Hepatocyte (in vitro differentiated cells): ENCODE results near the gene FN1. TPM values are rescaled to one million over a fixed set of nuclear protein-coding genes. Genes with fewer than 3 reads are reported as not detected.

Experiments used
- DNase-seq: peaks from one replicate; pipeline ENCODE4 v3.0.0-alpha.2; 2016; ENCODE audit warnings: low spot score
- H2AFZ ChIP-seq: fragments of 200-600 bp; sonication (generic); 2 replicates; pipeline ENCODE4 v1.6.0; 2016; ENCODE audit warnings: antibody characterized with exemption, mild to moderate bottlenecking
- H3K27ac ChIP-seq: fragments of 200-600 bp; sonication (generic); 2 replicates; pipeline ENCODE4 v1.5.1; 2016; ENCODE audit warnings: mild to moderate bottlenecking
- H3K27me3 ChIP-seq: fragments of 200-600 bp; sonication (generic); 2 replicates; pipeline ENCODE4 v1.6.1; 2016
- H3K36me3 ChIP-seq: fragments of 200-600 bp; sonication (generic); replicated peaks from 2 replicates; pipeline ENCODE4 v1.5.1; 2016; ENCODE audit warnings: low read depth; ENCODE audit not compliant: insufficient read depth
- H3K4me1 ChIP-seq: fragments of 200-600 bp; sonication (generic); 2 replicates; pipeline ENCODE4 v1.5.1; 2016; ENCODE audit warnings: mild to moderate bottlenecking, moderate library complexity; ENCODE audit not compliant: insufficient read depth
- H3K4me2 ChIP-seq: fragments of 200-600 bp; sonication (generic); 2 replicates; pipeline ENCODE4 v1.6.0; 2016
- H3K4me3 ChIP-seq: fragments of 200-600 bp; sonication (generic); 2 replicates; pipeline ENCODE4 v1.5.1; 2016; ENCODE audit warnings: mild to moderate bottlenecking
- H3K79me2 ChIP-seq: fragments of 200-600 bp; sonication (generic); 2 replicates; pipeline ENCODE4 v1.6.0; 2017; ENCODE audit warnings: mild to moderate bottlenecking
- H3K9me2 ChIP-seq: fragments of 200-600 bp; sonication (generic); replicated peaks from 2 replicates; pipeline ENCODE4 v1.6.0; 2017; ENCODE audit warnings: mild to moderate bottlenecking; ENCODE audit not compliant: insufficient read depth
- H3K9me3 ChIP-seq: fragments of 200-600 bp; sonication (generic); 2 replicates; pipeline ENCODE4 v1.5.1; 2016; ENCODE audit warnings: low read depth, mild to moderate bottlenecking
- H4K20me1 ChIP-seq: fragments of 200-600 bp; sonication (generic); 2 replicates; pipeline ENCODE4 v1.6.0; 2016; ENCODE audit warnings: mild to moderate bottlenecking; ENCODE audit not compliant: insufficient read depth, poor library complexity, severe bottlenecking
- EZH2 ChIP-seq: fragments of 200-600 bp; sonication (generic); IDR thresholded peaks from 2 replicates; pipeline ENCODE4 v1.6.1; 2016; ENCODE audit warnings: antibody characterized with exemption, mild to moderate bottlenecking, borderline replicate concordance
- EZH2phosphoT487 ChIP-seq: fragments of 200-600 bp; sonication (generic); IDR thresholded peaks from one replicate; pipeline ENCODE4 v1.6.1; 2018; ENCODE audit warnings: antibody characterized with exemption, mild to moderate bottlenecking, low read depth, moderate library complexity; ENCODE audit not compliant: unreplicated experiment, severe bottlenecking
- WGBS: methylation state at CpG from one replicate; pipeline ENCODE4 v1.1.6; 2016; ENCODE audit warnings: low lambda C conversion rate; ENCODE audit errors: missing lambda C conversion rate; 5-methylcytosine and 5-hydroxymethylcytosine counted together
- polyA plus RNA-seq: library from polyadenylated mRNA; unstranded; fragments of >200 nt; fragmentation: Nextera tagmentation; extraction: Ambion mirVana; gene quantifications from 2 replicates; pipeline ENCODE4 v1.2.1, GENCODE V29; 2016
- total RNA-seq: library from RNA; depleted of rRNA; stranded (reverse); fragments of >200 nt; gene quantifications from 2 replicates; pipeline ENCODE4 v1.2.3, GENCODE V29; 2014
- TF ChIP-seq, protein P1 (sequence below): fragments of 200-600 bp; sonication (generic); IDR thresholded peaks from 2 replicates; pipeline ENCODE4 v1.5.1; 2016; ENCODE audit warnings: antibody characterized with exemption, mild to moderate bottlenecking; ENCODE audit not compliant: poor library complexity

Gene FN1
- total and polyA plus RNA-seq, 2 experiments from 2014 or later, result 1,650 to 3,020 TPM

DNA sequence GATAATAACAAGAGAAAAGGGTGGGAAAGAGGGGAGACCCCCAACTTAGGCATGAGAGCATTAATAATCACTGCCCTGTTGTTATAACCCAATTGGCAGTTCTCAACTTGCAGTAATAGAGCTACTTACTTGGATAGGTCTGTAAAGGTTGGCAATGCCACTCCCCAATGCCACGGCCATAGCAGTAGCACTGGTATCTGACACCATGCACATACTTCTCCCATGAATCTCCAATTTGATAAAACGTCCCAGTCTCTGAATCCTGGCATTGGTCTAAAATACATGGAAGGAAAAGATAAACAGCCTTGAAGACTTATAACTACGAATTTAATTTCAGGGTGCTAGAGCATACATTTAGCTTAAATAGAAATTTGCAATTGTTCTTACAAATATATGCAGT is 16.8 kb downstream of the FN1 start:
- DNase-seq, result no peak
- Histone ChIP-seq H3K27me3 (no peaks in the 10 kb centered on the region), H3K4me1 (peaks cover 72% of the 10 kb centered on the region), H3K79me2 (peaks cover 6% of the 10 kb centered on the region), H4K20me1 (no peaks in the 10 kb centered on the region), H3K27ac (peak overlapping the region; percentile 75), H3K9me2 (no peaks in the 10 kb centered on the region), H2AFZ (no peak overlapping the region), H3K4me3 (no peak overlapping the region), H3K9me3 (no peaks in the 10 kb centered on the region), H3K4me2 (no peak overlapping the region), H3K36me3 (no peaks in the 10 kb centered on the region)
- TF ChIP-seq EZH2phosphoT487, result no peak
- TF ChIP-seq, protein P1, sequence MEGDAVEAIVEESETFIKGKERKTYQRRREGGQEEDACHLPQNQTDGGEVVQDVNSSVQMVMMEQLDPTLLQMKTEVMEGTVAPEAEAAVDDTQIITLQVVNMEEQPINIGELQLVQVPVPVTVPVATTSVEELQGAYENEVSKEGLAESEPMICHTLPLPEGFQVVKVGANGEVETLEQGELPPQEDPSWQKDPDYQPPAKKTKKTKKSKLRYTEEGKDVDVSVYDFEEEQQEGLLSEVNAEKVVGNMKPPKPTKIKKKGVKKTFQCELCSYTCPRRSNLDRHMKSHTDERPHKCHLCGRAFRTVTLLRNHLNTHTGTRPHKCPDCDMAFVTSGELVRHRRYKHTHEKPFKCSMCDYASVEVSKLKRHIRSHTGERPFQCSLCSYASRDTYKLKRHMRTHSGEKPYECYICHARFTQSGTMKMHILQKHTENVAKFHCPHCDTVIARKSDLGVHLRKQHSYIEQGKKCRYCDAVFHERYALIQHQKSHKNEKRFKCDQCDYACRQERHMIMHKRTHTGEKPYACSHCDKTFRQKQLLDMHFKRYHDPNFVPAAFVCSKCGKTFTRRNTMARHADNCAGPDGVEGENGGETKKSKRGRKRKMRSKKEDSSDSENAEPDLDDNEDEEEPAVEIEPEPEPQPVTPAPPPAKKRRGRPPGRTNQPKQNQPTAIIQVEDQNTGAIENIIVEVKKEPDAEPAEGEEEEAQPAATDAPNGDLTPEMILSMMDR, result no peak
- no peak for TF ChIP-seq EZH2
- WGBS, result 81% methylated on average over 3 of the region's 3 CpGs

DNA sequence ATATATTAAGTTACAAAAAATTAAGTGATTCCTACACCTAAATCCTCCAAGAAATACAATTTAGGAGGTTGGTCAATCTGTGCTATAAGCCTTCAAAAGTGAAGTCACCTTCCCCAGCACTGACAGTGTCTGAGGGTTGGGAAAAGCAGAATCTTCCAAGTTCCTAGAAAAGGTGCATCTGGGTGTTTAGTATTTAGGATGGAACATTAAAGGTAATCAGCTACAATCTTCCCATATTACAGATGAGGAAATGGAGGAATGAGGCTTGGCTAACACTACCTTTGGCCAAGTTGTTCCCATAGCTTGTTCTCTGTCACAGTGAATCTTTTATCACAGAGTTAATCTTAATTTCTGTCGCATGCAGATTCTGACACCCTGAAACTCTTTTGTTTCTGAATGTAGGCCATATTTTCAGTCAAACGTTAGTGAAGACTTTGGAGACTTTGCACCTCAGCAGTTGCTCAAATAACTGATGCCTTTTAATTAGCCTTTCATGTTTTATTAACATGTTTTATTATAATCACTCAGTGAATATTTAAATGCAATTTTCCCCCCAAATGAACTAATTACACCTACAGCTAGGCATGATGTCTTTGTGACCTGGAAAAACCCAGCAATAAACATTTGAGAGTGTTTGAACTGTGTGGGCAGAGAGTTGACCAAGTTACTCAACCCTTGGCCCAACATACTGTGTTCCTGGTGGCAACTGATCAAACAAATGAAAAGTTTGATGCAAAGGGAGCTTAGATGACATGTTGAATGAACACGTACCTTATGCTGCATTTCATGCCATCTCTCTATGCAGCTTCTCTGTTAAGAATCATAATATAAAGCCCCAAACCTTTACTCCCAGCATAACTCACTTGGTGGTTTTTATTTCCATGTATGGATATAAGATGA is 17.6 kb downstream of the FN1 start:
- TF ChIP-seq, protein P1, result no peak
- TF ChIP-seq EZH2phosphoT487 (no peak), EZH2 (no peak)
- no peak overlapping the region for H3K4me3 ChIP-seq
- peaks cover 11% of the 10 kb centered on the region for H3K79me2 ChIP-seq
- no peak overlapping the region for H2AFZ ChIP-seq
- H3K36me3 ChIP-seq, result no peaks in the 10 kb centered on the region
- H3K4me1 ChIP-seq, result peaks cover 72% of the 10 kb centered on the region
- peak overlapping the region; percentile 28 for H3K4me2 ChIP-seq
- H3K27me3 ChIP-seq, result no peaks in the 10 kb centered on the region
- H3K9me3 ChIP-seq, result no peaks in the 10 kb centered on the region
- DNase-seq, result no peak
- H3K9me2 ChIP-seq, result no peaks in the 10 kb centered on the region
- 66% methylated on average over 3 of the region's 3 CpGs for WGBS
- H4K20me1 ChIP-seq, result no peaks in the 10 kb centered on the region
- H3K27ac ChIP-seq, result peak overlapping the region; percentile 75

DNA sequence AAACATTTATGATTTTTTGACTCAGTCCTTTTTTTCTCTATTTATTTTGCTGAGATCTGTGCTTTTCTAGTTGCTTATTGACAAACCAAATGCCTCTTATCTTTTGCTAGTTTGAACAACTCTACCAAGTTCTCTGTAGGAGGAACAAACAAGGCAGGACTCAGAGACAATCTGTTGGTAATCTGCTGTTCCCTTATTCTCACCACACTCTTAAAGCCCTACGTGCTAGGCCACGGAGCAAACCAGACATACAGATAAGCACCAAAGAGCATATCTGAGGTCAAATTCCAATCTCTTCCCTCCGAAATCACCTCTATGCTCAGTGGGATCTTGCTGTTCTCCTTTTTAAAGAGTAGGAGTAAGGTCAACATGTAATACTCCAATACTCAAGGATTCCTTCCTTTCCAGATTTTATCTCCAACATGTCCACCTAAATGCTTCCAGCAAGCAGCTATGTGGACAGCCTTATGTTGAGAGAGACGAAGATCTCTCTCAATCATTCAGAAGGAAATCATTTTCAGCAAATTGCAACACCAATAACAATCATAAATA is 18.4 kb downstream of the FN1 start:
- Histone ChIP-seq H3K4me2 (peak overlapping the region; percentile 28), H3K27me3 (no peaks in the 10 kb centered on the region), H3K4me1 (peaks cover 71% of the 10 kb centered on the region), H3K27ac (peak overlapping the region; percentile 75), H3K4me3 (no peak overlapping the region), H3K9me2 (no peaks in the 10 kb centered on the region), H3K36me3 (no peaks in the 10 kb centered on the region), H4K20me1 (no peaks in the 10 kb centered on the region), H2AFZ (no peak overlapping the region), H3K9me3 (no peaks in the 10 kb centered on the region), H3K79me2 (peaks cover 11% of the 10 kb centered on the region)
- 28% methylated on average over 4 of the region's 4 CpGs for WGBS
- no peak for TF ChIP-seq EZH2
- no peak for TF ChIP-seq EZH2phosphoT487
- TF ChIP-seq, protein P1, result no peak
- DNase-seq, result peak; percentile 48
